HG03354 (cell line): ENCODE results near the gene ADAMTSL1.

Source experiments
- ATAC-seq: cut with Tn5 transposase; IDR thresholded peaks from one replicate; pipeline ENCODE4 v1.9.1; 2021; ENCODE audit warnings: mild to moderate bottlenecking; ENCODE audit not compliant: unreplicated experiment, poor library complexity, severe bottlenecking

Gene ADAMTSL1

GRCh38 chr9:18594837-18595236 is 120.9 kb downstream of the ADAMTSL1 start:
- ATAC-seq, result no peak

- no peak for ATAC-seq
These were observed 121.6 kb downstream of the ADAMTSL1 start for GRCh38 chr9:18595597-18595996.

GRCh38 chr9:18596920-18597319 is 123.0 kb downstream of the ADAMTSL1 start:
- ATAC-seq, result no peak

- ATAC-seq, result no peak
These were observed 125.0 kb downstream of the ADAMTSL1 start for GRCh38 chr9:18598969-18599368.

GRCh38 chr9:18601026-18601425 is 127.1 kb downstream of the ADAMTSL1 start:
- no peak for ATAC-seq

GRCh38 chr9:18601956-18602355 is 128.0 kb downstream of the ADAMTSL1 start:
- no peak for ATAC-seq

GRCh38 chr9:18604767-18605730 is 131.1 kb downstream of the ADAMTSL1 start:
- no peak for ATAC-seq

GRCh38 chr9:18605766-18606180 is 131.8 kb downstream of the ADAMTSL1 start:
- ATAC-seq, result no peak

- no peak for ATAC-seq
These were observed 132.3 kb downstream of the ADAMTSL1 start for GRCh38 chr9:18606281-18606680.

- ATAC-seq, result no peak
These were observed 132.9 kb downstream of the ADAMTSL1 start for GRCh38 chr9:18606846-18607245.

GRCh38 chr9:18608371-18608770 is 134.4 kb downstream of the ADAMTSL1 start:
- no peak for ATAC-seq

GRCh38 chr9:18610956-18611355 is 137.0 kb downstream of the ADAMTSL1 start:
- ATAC-seq, result no peak

- ATAC-seq, result no peak
These were observed 138.0 kb downstream of the ADAMTSL1 start for GRCh38 chr9:18611971-18612370.

GRCh38 chr9:18614116-18614515 is 140.2 kb downstream of the ADAMTSL1 start:
- no peak for ATAC-seq

GRCh38 chr9:18614651-18615050 is 140.7 kb downstream of the ADAMTSL1 start:
- ATAC-seq, result no peak

GRCh38 chr9:18616976-18617375 is 143.0 kb downstream of the ADAMTSL1 start:
- ATAC-seq, result no peak

GRCh38 chr9:18617759-18618158 is 143.8 kb downstream of the ADAMTSL1 start:
- no peak for ATAC-seq

GRCh38 chr9:18618862-18619261 is 144.9 kb downstream of the ADAMTSL1 start:
- ATAC-seq, result no peak

GRCh38 chr9:18622186-18622836 is 148.4 kb downstream of the ADAMTSL1 start:
- no peak for ATAC-seq

- ATAC-seq, result no peak
These were observed 149.5 kb downstream of the ADAMTSL1 start for GRCh38 chr9:18623221-18624079.
